ENCODE measurements around the gene HOXB2.

The HOXB2 gene

GRCh38 chr17:48553826-48554225, 8.9 kb upstream of the HOXB2 start:
- in situ Hi-C loops (cut with HindIII; ENCODE audit: low sequenced_read_pairs), result no loop called here

GRCh38 chr17:48553190-48553547, 8.3 kb upstream of the HOXB2 start:
- in situ Hi-C loops (cut with HindIII; ENCODE audit: low sequenced_read_pairs), result no loop called here

- in situ Hi-C loops (cut with HindIII; ENCODE audit: low sequenced_read_pairs), result no loop called here
Measured at GRCh38 chr17:48552466-48553189, 7.7 kb upstream of the HOXB2 start.

- in situ Hi-C loops (cut with HindIII; ENCODE audit: low sequenced_read_pairs), result no loop called here
Measured at GRCh38 chr17:48551596-48552465, 6.9 kb upstream of the HOXB2 start.

- in situ Hi-C loops (cut with HindIII; ENCODE audit: low sequenced_read_pairs), result no loop called here
Measured at GRCh38 chr17:48551214-48551555, 6.3 kb upstream of the HOXB2 start.

GRCh38 chr17:48550502-48551213, 5.7 kb upstream of the HOXB2 start:
- in situ Hi-C loops (cut with HindIII; ENCODE audit: low sequenced_read_pairs), result no loop called here

GRCh38 chr17:48549914-48550501, 5.1 kb upstream of the HOXB2 start:
- in situ Hi-C loops (cut with HindIII; ENCODE audit: low sequenced_read_pairs), result no loop called here

- in situ Hi-C loops (cut with HindIII; ENCODE audit: low sequenced_read_pairs), result no loop called here
Measured at GRCh38 chr17:48549281-48549630, 4.3 kb upstream of the HOXB2 start.

GRCh38 chr17:48548523-48549280, 3.8 kb upstream of the HOXB2 start:
- in situ Hi-C loops (cut with HindIII; ENCODE audit: low sequenced_read_pairs), result no loop called here

- in situ Hi-C loops (cut with HindIII; ENCODE audit: low sequenced_read_pairs), result no loop called here
Measured at GRCh38 chr17:48547808-48548522, 3.1 kb upstream of the HOXB2 start.

GRCh38 chr17:48546924-48547807, 2.3 kb upstream of the HOXB2 start:
- in situ Hi-C loops (cut with HindIII; ENCODE audit: low sequenced_read_pairs), result no loop called here

GRCh38 chr17:48546137-48546923, 1.4 kb upstream of the HOXB2 start:
- in situ Hi-C loops (cut with HindIII; ENCODE audit: low sequenced_read_pairs), result no loop called here

- in situ Hi-C loops (cut with HindIII; ENCODE audit: low sequenced_read_pairs), result no loop called here
Measured at GRCh38 chr17:48545539-48545938, 630 bp upstream of the HOXB2 start.

- in situ Hi-C loops (cut with HindIII; ENCODE audit: low sequenced_read_pairs), result no loop called here
Measured at GRCh38 chr17:48544349-48545021, 424 bp downstream of the HOXB2 start.

GRCh38 chr17:48543854-48544348, 1.0 kb downstream of the HOXB2 start:
- in situ Hi-C loops (cut with HindIII; ENCODE audit: low sequenced_read_pairs), result no loop called here

GRCh38 chr17:48543107-48543853, 1.6 kb downstream of the HOXB2 start:
- in situ Hi-C loops (cut with HindIII; ENCODE audit: low sequenced_read_pairs), result no loop called here

- in situ Hi-C loops (cut with HindIII; ENCODE audit: low sequenced_read_pairs), result no loop called here
Measured at GRCh38 chr17:48542698-48543106, 2.2 kb downstream of the HOXB2 start.

Data from DLD1 (cell line).